ENCODE results near the gene CCDC27. TPM values are rescaled to one million over a fixed set of nuclear protein-coding genes. Genes with fewer than 3 reads are reported as not detected.

The CCDC27 gene
- total and polyA plus RNA-seq, 2 of the 13 experiments (the other 11 are each of a cell fraction or from before 2014, with no cell fraction given): not detected

- TF ChIP-seq, protein P1, sequence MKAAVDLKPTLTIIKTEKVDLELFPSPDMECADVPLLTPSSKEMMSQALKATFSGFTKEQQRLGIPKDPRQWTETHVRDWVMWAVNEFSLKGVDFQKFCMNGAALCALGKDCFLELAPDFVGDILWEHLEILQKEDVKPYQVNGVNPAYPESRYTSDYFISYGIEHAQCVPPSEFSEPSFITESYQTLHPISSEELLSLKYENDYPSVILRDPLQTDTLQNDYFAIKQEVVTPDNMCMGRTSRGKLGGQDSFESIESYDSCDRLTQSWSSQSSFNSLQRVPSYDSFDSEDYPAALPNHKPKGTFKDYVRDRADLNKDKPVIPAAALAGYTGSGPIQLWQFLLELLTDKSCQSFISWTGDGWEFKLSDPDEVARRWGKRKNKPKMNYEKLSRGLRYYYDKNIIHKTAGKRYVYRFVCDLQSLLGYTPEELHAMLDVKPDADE (CRISPR knock-in tag; IDR thresholded peaks at IDR 0.05): no peak
- TF ChIP-seq ZNF512 (CRISPR knock-in tag; IDR thresholded peaks at IDR 0.05) (0 out of 2 replicates have a peak, but pooled peaks have one; percentile 48), ZNF749 (CRISPR knock-in tag; IDR thresholded peaks at IDR 0.05; ENCODE audit: borderline replicate concordance) (0 out of 2 replicates have a peak, but pooled peaks have one; percentile 9), CSRNP1 (CRISPR knock-in tag; IDR thresholded peaks at IDR 0.05) (peak; percentile 90), ZZZ3 (CRISPR knock-in tag; IDR thresholded peaks at IDR 0.05; ENCODE audit: borderline replicate concordance) (peak; percentile 41; the same call in 1 of the 2 replicates), CSRNP2 (CRISPR knock-in tag; conservative IDR thresholded peaks at IDR 0.05; ENCODE audit: low read depth) (no peak), ATF7 (IDR thresholded peaks at IDR 0.05) (no peak), ATF7 (CRISPR knock-in tag; IDR thresholded peaks at IDR 0.05) (no peak; the same call in 1 of the 2 replicates), EED (CRISPR knock-in tag; IDR thresholded peaks at IDR 0.05) (peak; percentile 64; the same call in 1 of the 2 replicates), ZNF563 (CRISPR knock-in tag; IDR thresholded peaks at IDR 0.05) (no peak), HDAC1 (CRISPR knock-in tag; IDR thresholded peaks at IDR 0.05) (peak; percentile 82), ERF (CRISPR knock-in tag; IDR thresholded peaks at IDR 0.05) (peak; percentile 49; the same call in 1 of the 2 replicates), ZMYM2 (CRISPR knock-in tag; IDR thresholded peaks at IDR 0.05) (0 out of 2 replicates have a peak, but pooled peaks have one; percentile 24), DRAP1 (CRISPR knock-in tag; IDR thresholded peaks at IDR 0.05) (peak; percentile 13; the same call in 1 of the 2 replicates)
- TF ChIP-seq, protein P2, sequence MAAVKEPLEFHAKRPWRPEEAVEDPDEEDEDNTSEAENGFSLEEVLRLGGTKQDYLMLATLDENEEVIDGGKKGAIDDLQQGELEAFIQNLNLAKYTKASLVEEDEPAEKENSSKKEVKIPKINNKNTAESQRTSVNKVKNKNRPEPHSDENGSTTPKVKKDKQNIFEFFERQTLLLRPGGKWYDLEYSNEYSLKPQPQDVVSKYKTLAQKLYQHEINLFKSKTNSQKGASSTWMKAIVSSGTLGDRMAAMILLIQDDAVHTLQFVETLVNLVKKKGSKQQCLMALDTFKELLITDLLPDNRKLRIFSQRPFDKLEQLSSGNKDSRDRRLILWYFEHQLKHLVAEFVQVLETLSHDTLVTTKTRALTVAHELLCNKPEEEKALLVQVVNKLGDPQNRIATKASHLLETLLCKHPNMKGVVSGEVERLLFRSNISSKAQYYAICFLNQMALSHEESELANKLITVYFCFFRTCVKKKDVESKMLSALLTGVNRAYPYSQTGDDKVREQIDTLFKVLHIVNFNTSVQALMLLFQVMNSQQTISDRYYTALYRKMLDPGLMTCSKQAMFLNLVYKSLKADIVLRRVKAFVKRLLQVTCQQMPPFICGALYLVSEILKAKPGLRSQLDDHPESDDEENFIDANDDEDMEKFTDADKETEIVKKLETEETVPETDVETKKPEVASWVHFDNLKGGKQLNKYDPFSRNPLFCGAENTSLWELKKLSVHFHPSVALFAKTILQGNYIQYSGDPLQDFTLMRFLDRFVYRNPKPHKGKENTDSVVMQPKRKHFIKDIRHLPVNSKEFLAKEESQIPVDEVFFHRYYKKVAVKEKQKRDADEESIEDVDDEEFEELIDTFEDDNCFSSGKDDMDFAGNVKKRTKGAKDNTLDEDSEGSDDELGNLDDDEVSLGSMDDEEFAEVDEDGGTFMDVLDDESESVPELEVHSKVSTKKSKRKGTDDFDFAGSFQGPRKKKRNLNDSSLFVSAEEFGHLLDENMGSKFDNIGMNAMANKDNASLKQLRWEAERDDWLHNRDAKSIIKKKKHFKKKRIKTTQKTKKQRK (IDR thresholded peaks at IDR 0.05; ENCODE audit: low read length): no peak
These were observed 23.4 kb downstream of the CCDC27 start (continued) for GRCh38 chr1:3775490-3776230.
